ENCODE measurements around the gene LRRC61. TPM values are rescaled to one million over a fixed set of nuclear protein-coding genes. Genes with fewer than 3 reads are reported as not detected.
"Not testable (repeated sequence)": the region's sequence is repeated elsewhere in the genome, so short reads cannot be mapped to it uniquely, and the experiment has no call there.

The LRRC61 gene
- polyA plus RNA-seq, 12 donors = 3.6 to 11.1 (median 5.7) TPM; not detected in 1

GRCh38 chr7:150305903-150306284 is 17.3 kb upstream of the LRRC61 start:
- not testable (repeated sequence) for DNase-seq

GRCh38 chr7:150306377-150306776 is 16.8 kb upstream of the LRRC61 start:
- DNase-seq = not testable (repeated sequence)

GRCh38 chr7:150307129-150307528 is 16.0 kb upstream of the LRRC61 start:
- DNase-seq = no peak

GRCh38 chr7:150307904-150308303 is 15.3 kb upstream of the LRRC61 start:
- DNase-seq = no peak

GRCh38 chr7:150308575-150308974 is 14.6 kb upstream of the LRRC61 start:
- no peak for DNase-seq

- no peak for DNase-seq
Observed at GRCh38 chr7:150311146-150311545, 12.0 kb upstream of the LRRC61 start.

GRCh38 chr7:150311711-150312110 is 11.4 kb upstream of the LRRC61 start:
- no peak for DNase-seq

GRCh38 chr7:150312649-150313366 is 10.3 kb upstream of the LRRC61 start:
- not testable (repeated sequence) for DNase-seq

- DNase-seq = no peak
Observed at GRCh38 chr7:150313367-150313809, 9.8 kb upstream of the LRRC61 start.

GRCh38 chr7:150313870-150314269 is 9.3 kb upstream of the LRRC61 start:
- DNase-seq = no peak

- no peak for DNase-seq
Observed at GRCh38 chr7:150314639-150315239, 8.4 kb upstream of the LRRC61 start.

GRCh38 chr7:150316987-150317386 is 6.2 kb upstream of the LRRC61 start:
- DNase-seq = not testable (repeated sequence)

- DNase-seq = no peak
Observed at GRCh38 chr7:150317748-150318444, 5.3 kb upstream of the LRRC61 start.

- no peak for DNase-seq
Observed at GRCh38 chr7:150321788-150322113, 1.4 kb upstream of the LRRC61 start.

- DNase-seq = no peak
Observed at GRCh38 chr7:150322114-150322832, 882 bp upstream of the LRRC61 start.

- DNase-seq = no peak
Observed at GRCh38 chr7:150323682-150324372, 672 bp downstream of the LRRC61 start.

GRCh38 chr7:150324373-150324961 is 1.3 kb downstream of the LRRC61 start:
- DNase-seq = no peak

- DNase-seq = no peak
Observed at GRCh38 chr7:150325110-150325611, 2.0 kb downstream of the LRRC61 start.

GRCh38 chr7:150325901-150326300 is 2.7 kb downstream of the LRRC61 start:
- DNase-seq = no peak

GRCh38 chr7:150326657-150327268 is 3.6 kb downstream of the LRRC61 start:
- no peak for DNase-seq

- DNase-seq = no peak
Observed at GRCh38 chr7:150327308-150327707, 4.2 kb downstream of the LRRC61 start.

All from muscle of arm (tissue), 12 donors.